Heart left ventricle (tissue), 16 donors: ENCODE results near the gene TOX2. TPM values are rescaled to one million over a fixed set of nuclear protein-coding genes. Genes with fewer than 3 reads are reported as not detected.

Source experiments
- ATAC-seq, 4 donors: fragments of 200-7000 bp; cut with Tn5 transposase; one replicate each; pipeline ENCODE4 v1.9.1; 2020 to 2022; ENCODE audit warnings: moderate library complexity in 4 of 4, mild to moderate bottlenecking in 3 of 4, moderate number of reproducible peaks in 1 of 4
- DNase-seq, 5 donors: peaks; one replicate each; pipeline ENCODE4 v3.0.0-alpha.2; 2020
- H3K27ac ChIP-seq, 12 donors: fragments of 200-600 bp; sonication (generic) in 4 of 12; one replicate each; pipeline versions ENCODE4 v1.5.0 to v1.8.0; 2016 to 2022; ENCODE audit warnings: mild to moderate bottlenecking in 2 of 12
- H3K27me3 ChIP-seq, 9 donors: fragments of 200-600 bp; sonication (generic) in 2 of 9; one replicate each; pipeline versions ENCODE4 v1.5.1 to v1.8.0; 2016 to 2022; ENCODE audit warnings: mild to moderate bottlenecking in 3 of 9
- H3K36me3 ChIP-seq, 9 donors: fragments of 200-600 bp; sonication (generic) in 2 of 9; one replicate each; pipeline versions ENCODE4 v1.5.0 to v1.8.0; 2018 to 2022; ENCODE audit warnings: mild to moderate bottlenecking in 2 of 9
- H3K4me1 ChIP-seq, 12 donors: fragments of 200-600 bp; sonication (generic) in 4 of 12; one replicate each; pipeline versions ENCODE4 v1.5.0 to v1.8.0; 2016 to 2022; ENCODE audit warnings: mild to moderate bottlenecking in 3 of 12
- H3K4me3 ChIP-seq, 12 donors: fragments of 200-600 bp; sonication (generic) in 4 of 12; one replicate each; pipeline versions ENCODE4 v1.5.0 to v1.8.0; 2017 to 2022; ENCODE audit warnings: mild to moderate bottlenecking in 9 of 12, moderate library complexity in 4 of 12
- H3K9me3 ChIP-seq, 12 donors: fragments of 200-600 bp; sonication (generic) in 4 of 12; one replicate each; pipeline versions ENCODE4 v1.5.0 to v1.8.0; 2016 to 2022; ENCODE audit warnings: mild to moderate bottlenecking in 1 of 12
- CTCF ChIP-seq, 12 donors: fragments of 200-600 bp; sonication (generic) in 4 of 12; IDR thresholded peaks; one replicate each; pipeline versions ENCODE4 v1.5.0 to v1.8.0; 2018 to 2022; ENCODE audit warnings: antibody characterized with exemption in 12 of 12, mild to moderate bottlenecking in 5 of 12
- POLR2A ChIP-seq, 2 donors: fragments of 450-650 bp; IDR thresholded peaks; one replicate each; pipeline ENCODE4 v1.6.1; 2017; ENCODE audit warnings: antibody characterized with exemption in 2 of 2, mild to moderate bottlenecking in 2 of 2, moderate library complexity in 2 of 2
- WGBS, 4 donors: extraction: QIAGEN DNeasy Blood & Tissue Kit in 2 of 4; methylation state at CpG; one replicate each; pipeline versions ENCODE4 v1.1.5 to v1.1.7; 2013 to 2018; 5-methylcytosine and 5-hydroxymethylcytosine counted together
- intact Hi-C, 10 donors: fragments of 100-400 bp; cut with DNase I; formaldehyde crosslinking; loops; one replicate each; pipeline versions ENCODE4 v1.11.1 to v1.14.2; 2022
- polyA plus RNA-seq, 2 donors: library from polyadenylated mRNA; stranded (reverse); fragments of 200-250 nt; gene quantifications; one replicate each; pipeline ENCODE4 v1.2.3, GENCODE V29; 2013
- total RNA-seq, 9 donors: library from RNA; depleted of rRNA in 2 of 9; stranded (reverse); fragments of >200 nt in 2 of 9; fragmentation: NEBNext Ultra II Directional in 3 of 9; extraction: Animal tissue kit (Norgen Biotek cat#: 25700) in 3 of 9; gene quantifications; one replicate each; pipeline versions ENCODE4 v1.1.0 to v1.2.4, GENCODE V29; 2016 to 2023
- donor health status: ischemic (EF 13 %, LVEDD 7.1; RV severe dilation, severe dysfunction).
- donor health status: healthy with polysubstance abuse.
- donor health status: DM: no; HTN: yes; CAD: no.
- donor health status: DM: no; HTN: no; CAD: no.
- donor health status: ischemic (EF 25% LVEDD 6.9; RV normal size, moderate dysfunction).
- donor health status: ischemic (EF 25% LVEDD 5.7; RV mildly dilated, moderate dysfunction).
- donor health status: healthy.
- donor health status: DM: yes; HTN: yes; CAD: no.
- donor health status: ischemic (EF 35%, LVEDD 5.7; RV mildly dilated, moderate dysfunction).
- donor health status: nonischemic (EF 11% LVEDD 7.7; RV severe dilation, severe dysfunction).
- donor health status: DM: yes; HTN: yes; CAD: no.
- donor health status: PGD.
- donor health status: ischemic (EF 29% LVEDD 5.4; RV normal size, mild dysfunction).
- donor health status: nonischemic (EF 23%, LVEDD 6.1; RV moderate dilation, normal function).

Gene TOX2
- total and polyA plus RNA-seq, 11 donors: 0.53 to 3.0 (median 0.91) TPM

GRCh38 chr20:43981540-43981939 is 66.9 kb downstream of the TOX2 start:
- peaks cover 0 to 8% (median 0%) of the 10 kb centered on the region in 9 donors for H3K27me3 ChIP-seq
- no peak for ATAC-seq

GRCh38 chr20:43982016-43982415 is 67.4 kb downstream of the TOX2 start:
- no peak for ATAC-seq
- H3K27me3 ChIP-seq: peaks cover 0 to 8% (median 0%) of the 10 kb centered on the region in 9 donors
- peaks cover 0 to 13% (median 0%) of the 10 kb centered on the region in 12 donors for H3K4me1 ChIP-seq
- no peak for DNase-seq
- TF ChIP-seq CTCF (IDR thresholded peaks at IDR 0.05): no peak
- no peak for TF ChIP-seq POLR2A (IDR thresholded peaks at IDR 0.05)
- H3K9me3 ChIP-seq: no peaks in the 10 kb centered on the region
- no peak overlapping the region for H3K4me3 ChIP-seq
- 87 to 91% (median 89%) methylated on average over 2 of the region's 2 CpGs for WGBS, 4 donors
- intact Hi-C loops: no loop called here
- H3K36me3 ChIP-seq: no peaks in the 10 kb centered on the region
- H3K27ac ChIP-seq: no peak overlapping the region

More at GRCh38 chr20:43981540-43981939, 66.9 kb downstream of the TOX2 start:
- Histone ChIP-seq H3K4me3 (no peak overlapping the region), H3K36me3 (no peaks in the 10 kb centered on the region), H3K9me3 (no peaks in the 10 kb centered on the region), H3K27ac (no peak overlapping the region), H3K4me1 (peaks cover 0 to 18% (median 0%) of the 10 kb centered on the region in 12 donors)
- TF ChIP-seq CTCF (IDR thresholded peaks at IDR 0.05): no peak
- TF ChIP-seq POLR2A (IDR thresholded peaks at IDR 0.05): no peak
- 68 to 75% (median 71%) methylated on average over 4 of the region's 4 CpGs for WGBS, 4 donors
- intact Hi-C loops: no loop called here
- no peak for DNase-seq

GRCh38 chr20:43982886-43983285 is 68.2 kb downstream of the TOX2 start:
- H3K9me3 ChIP-seq: no peaks in the 10 kb centered on the region
- 90 to 94% (median 92%) methylated on average over 3 to 5 of the region's 5 CpGs for WGBS, 4 donors
- no peak for TF ChIP-seq POLR2A (IDR thresholded peaks at IDR 0.05)
- intact Hi-C loops: loop anchor here in 1 of 10 donors (1.0 kb wide), 1 partner anchor 42 kb away; no protein-coding TSS in a partner anchor
- no peaks in the 10 kb centered on the region for H3K36me3 ChIP-seq
- ATAC-seq (no peak), DNase-seq (peak in 1 of 5 donors; percentile 3)
- H3K27ac ChIP-seq: no peak overlapping the region
- no peak overlapping the region for H3K4me3 ChIP-seq
- peaks cover 0 to 12% (median 0%) of the 10 kb centered on the region in 12 donors for H3K4me1 ChIP-seq
- peaks cover 0 to 6% (median 0%) of the 10 kb centered on the region in 9 donors for H3K27me3 ChIP-seq

GRCh38 chr20:43983359-43983758 is 68.7 kb downstream of the TOX2 start:
- peaks cover 0 to 6% (median 0%) of the 10 kb centered on the region in 9 donors for H3K27me3 ChIP-seq
- H3K27ac ChIP-seq: peak overlapping the region in 1 of 12 donors; percentile 11
- peak in 1 of 5 donors; percentile 6 for DNase-seq
- H3K4me3 ChIP-seq: no peak overlapping the region
- no peak for ATAC-seq
- peaks cover 0 to 12% (median 0%) of the 10 kb centered on the region in 12 donors for H3K4me1 ChIP-seq
- H3K9me3 ChIP-seq: no peaks in the 10 kb centered on the region
- intact Hi-C loops: loop anchor here in 1 of 10 donors (1.0 kb wide), 1 partner anchor 42 kb away; no protein-coding TSS in a partner anchor
- no peak for TF ChIP-seq POLR2A (IDR thresholded peaks at IDR 0.05)
- TF ChIP-seq CTCF (IDR thresholded peaks at IDR 0.05): peak in 7 of 12 donors; percentile 4 to 37 (median 18)
- H3K36me3 ChIP-seq: no peaks in the 10 kb centered on the region
- 92 to 97% (median 96%) methylated on average over 5 of the region's 5 CpGs for WGBS, 4 donors
